RWPE1 (cell line): ENCODE data around the gene FAM117B.
"Not testable (repeated sequence)": the region's sequence is repeated elsewhere in the genome, so short reads cannot be mapped to it uniquely, and the experiment has no call there.

Experiments used
- CTCF ChIA-PET: fragments of 350-600 bp; sonication (Branson Sonifier 250); formaldehyde crosslinking; extraction: SDS; loops from one replicate; lab custom pipeline; 2021; lab: Yijun Ruan, JAX
- POLR2A ChIA-PET: fragments of 400-600 bp; formaldehyde crosslinking; extraction: SDS; loops from one replicate; lab custom pipeline; 2020; ENCODE audit warnings: antibody characterized with exemption; ENCODE audit not compliant: low non-redundant PET; lab: Yijun Ruan, JAX
- DNase-seq: peaks from one replicate; pipeline ENCODE4 v3.0.0; 2012; ENCODE audit warnings: low spot score
- H3K27ac ChIP-seq: fragments of 450-650 bp; 2 replicates; pipeline ENCODE4 v1.5.1; 2017
- CTCF ChIP-seq: fragments of 450-650 bp; conservative IDR thresholded peaks from 2 replicates; pipeline ENCODE4 v1.5.1; 2017; ENCODE audit warnings: low read depth, mild to moderate bottlenecking

FAM117B gene

GRCh38 chr2:202669841-202670240 is 35.1 kb downstream of the FAM117B start:
- DNase-seq = no peak
- ChIA-PET POLR2A (no interaction called here), CTCF (no interaction called here)
- TF ChIP-seq CTCF = no peak
- no peak overlapping the region for H3K27ac ChIP-seq

GRCh38 chr2:202671317-202672035 is 36.7 kb downstream of the FAM117B start:
- no peak for DNase-seq
- ChIA-PET CTCF (interaction anchor here (0.9 kb wide), 1 partner anchor 10 kb away, joined by 3 read pairs; no protein-coding TSS in a partner anchor), POLR2A (no interaction called here)
- TF ChIP-seq CTCF = no peak
- no peak overlapping the region for H3K27ac ChIP-seq

- H3K27ac ChIP-seq, POLR2A ChIA-PET, DNase-seq: not testable (repeated sequence)
- CTCF ChIA-PET = interaction anchor here (0.6 kb wide), 1 partner anchor 496 kb away, joined by 3 read pairs; no protein-coding TSS in a partner anchor
These were observed 40.3 kb downstream of the FAM117B start for GRCh38 chr2:202675097-202675496.

GRCh38 chr2:202679980-202680379 is 45.2 kb downstream of the FAM117B start:
- DNase-seq = no peak
- no peak overlapping the region for H3K27ac ChIP-seq
- TF ChIP-seq CTCF = no peak
- ChIA-PET POLR2A (no interaction called here), CTCF (no interaction called here)

- POLR2A ChIA-PET = no interaction called here
- CTCF ChIA-PET = interaction anchor here (0.6 kb wide), 1 partner anchor 51 kb away, joined by 7 read pairs; no protein-coding TSS in a partner anchor
- TF ChIP-seq CTCF = no peak
- H3K27ac ChIP-seq = no peak overlapping the region
- DNase-seq = no peak
These were observed 45.7 kb downstream of the FAM117B start for GRCh38 chr2:202680512-202680911.

GRCh38 chr2:202681688-202682205 is 47.0 kb downstream of the FAM117B start:
- no peak for DNase-seq
- no peak for TF ChIP-seq CTCF
- H3K27ac ChIP-seq = no peak overlapping the region
- CTCF ChIA-PET = interaction anchor here (0.6 to 1.2 kb wide), 2 partner anchors 11 to 465 kb away, joined by 3 to 5 read pairs; no protein-coding TSS in a partner anchor
- POLR2A ChIA-PET = no interaction called here

GRCh38 chr2:202682274-202682673 is 47.5 kb downstream of the FAM117B start:
- DNase-seq = no peak
- CTCF ChIA-PET = interaction anchor here (1.2 kb wide), 1 partner anchor 11 kb away, joined by 3 read pairs; no protein-coding TSS in a partner anchor
- POLR2A ChIA-PET = no interaction called here
- TF ChIP-seq CTCF = no peak
- no peak overlapping the region for H3K27ac ChIP-seq
